GM19193 (cell line): Measurements from ENCODE around the gene SPIN3.

ENCODE experiments used
- POLR2A ChIP-seq: IDR thresholded peaks from 4 replicates; pipeline ENCODE4 v1.6.1; 2011; ENCODE audit not compliant: insufficient read depth, insufficient read length; ENCODE audit errors: extremely low read depth

Gene SPIN3

GRCh38 chrX:56995271-56995994 is at the start of gene SPIN3:
TSS of gene SPIN3 (minus strand) at chrX:56995541. CDS start at chrX:56994947, 594 bp downstream.
- TF ChIP-seq POLR2A: peak; percentile 68

GRCh38 chrX:57044245-57044644 is 48.9 kb upstream of the SPIN3 start:
- no peak for TF ChIP-seq POLR2A

- no peak for TF ChIP-seq POLR2A
Measured at GRCh38 chrX:56994375-56995270, 718 bp downstream of the SPIN3 start.

GRCh38 chrX:56987741-56988140 is 7.6 kb downstream of the SPIN3 start:
- TF ChIP-seq POLR2A: no peak

- no peak for TF ChIP-seq POLR2A
Measured at GRCh38 chrX:56986138-56986537, 9.2 kb downstream of the SPIN3 start.

GRCh38 chrX:56978172-56978571 is 17.2 kb downstream of the SPIN3 start:
- no peak for TF ChIP-seq POLR2A

GRCh38 chrX:56975611-56976010 is 19.7 kb downstream of the SPIN3 start:
- TF ChIP-seq POLR2A: no peak

- TF ChIP-seq POLR2A: no peak
Measured at GRCh38 chrX:56974408-56974807, 20.9 kb downstream of the SPIN3 start.

- no peak for TF ChIP-seq POLR2A
Measured at GRCh38 chrX:56969559-56969958, 25.8 kb downstream of the SPIN3 start.

- no peak for TF ChIP-seq POLR2A
Measured at GRCh38 chrX:56968980-56969379, 26.4 kb downstream of the SPIN3 start.

- no peak for TF ChIP-seq POLR2A
Measured at GRCh38 chrX:56963377-56963776, 32.0 kb downstream of the SPIN3 start.

GRCh38 chrX:56947699-56948098 is 47.6 kb downstream of the SPIN3 start:
- TF ChIP-seq POLR2A: no peak

GRCh38 chrX:56943264-56943663 is 52.1 kb downstream of the SPIN3 start:
- TF ChIP-seq POLR2A: no peak
